Heart right ventricle (tissue), 16 donors: Measurements from ENCODE around the gene CIITA. TPM values are rescaled to one million over a fixed set of nuclear protein-coding genes. Genes with fewer than 3 reads are reported as not detected.

Experiments
- ATAC-seq, 8 donors: fragments of 200-7000 bp; cut with Tn5 transposase; one replicate each; pipeline ENCODE4 v1.9.1; 2020; ENCODE audit warnings: mild to moderate bottlenecking in 8 of 8, moderate library complexity in 8 of 8, moderate number of reproducible peaks in 1 of 8
- DNase-seq, 2 donors: peaks; one replicate each; pipeline ENCODE4 v3.0.0-alpha.2; 2020
- H3K27ac ChIP-seq, 10 donors: fragments of 200-600 bp; sonication (generic) in 2 of 10; one replicate each; pipeline versions ENCODE4 v1.5.0 to v1.8.0; 2020 to 2022; ENCODE audit warnings: mild to moderate bottlenecking in 3 of 10
- H3K27me3 ChIP-seq, 7 donors: fragments of 200-600 bp; one replicate each; pipeline ENCODE4 v1.8.0; 2021 to 2022; ENCODE audit warnings: mild to moderate bottlenecking in 2 of 7
- H3K36me3 ChIP-seq, 9 donors: fragments of 200-600 bp; sonication (generic) in 1 of 9; one replicate each; pipeline versions ENCODE4 v1.5.0 to v1.8.0; 2020 to 2022; ENCODE audit warnings: mild to moderate bottlenecking in 2 of 9
- H3K4me1 ChIP-seq, 9 donors: fragments of 200-600 bp; sonication (generic) in 1 of 9; one replicate each; pipeline versions ENCODE4 v1.5.0 to v1.8.0; 2020 to 2022; ENCODE audit warnings: mild to moderate bottlenecking in 4 of 9
- H3K4me3 ChIP-seq, 10 donors: fragments of 200-600 bp; sonication (generic) in 2 of 10; one replicate each; pipeline versions ENCODE4 v1.5.0 to v1.8.0; 2020 to 2022; ENCODE audit warnings: mild to moderate bottlenecking in 7 of 10, moderate library complexity in 2 of 10
- H3K9me3 ChIP-seq, 11 donors: fragments of 200-600 bp in 10 of 11; sonication (generic) in 2 of 11; one replicate each; pipeline versions ENCODE4 v1.5.0 to v1.8.0; 2013 to 2022; ENCODE audit warnings: mild to moderate bottlenecking in 2 of 11, control low read depth in 1 of 11, moderate library complexity in 1 of 11
- WGBS, 2 donors: extraction: QIAGEN DNeasy Blood & Tissue Kit; methylation state at CpG; one replicate each; pipeline ENCODE4 v1.1.7; 2013; ENCODE audit warnings: inconsistent platforms in 1 of 2; 5-methylcytosine and 5-hydroxymethylcytosine counted together
- intact Hi-C, 10 donors: fragments of 100-400 bp; cut with DNase I; formaldehyde crosslinking; loops; one replicate each; pipeline versions ENCODE4 v1.11.1 to v1.14.2; 2022
- polyA plus RNA-seq, 2 donors: library from polyadenylated mRNA; stranded (reverse); fragments of 200-250 nt; gene quantifications; one replicate each; pipeline ENCODE4 v1.2.3, GENCODE V29; 2013
- total RNA-seq, 10 donors: library from RNA; stranded (reverse); fragmentation: NEBNext Ultra II Directional in 3 of 10; extraction: Animal tissue kit (Norgen Biotek cat#: 25700) in 3 of 10; gene quantifications; one replicate each; pipeline versions ENCODE4 v1.2.1 to v1.2.4, GENCODE V29; 2021 to 2023
- TF ChIP-seq, protein P1 (sequence below), 9 donors: fragments of 200-600 bp; sonication (generic) in 2 of 9; IDR thresholded peaks; one replicate each; pipeline versions ENCODE4 v1.5.0 to v1.8.0; 2021 to 2022; ENCODE audit warnings: antibody characterized with exemption in 9 of 9, mild to moderate bottlenecking in 5 of 9, moderate library complexity in 1 of 9
- donor health status: Arrhythmogenic right ventricular cardiomyopathy.
- donor health status: ischemic (EF 13 %, LVEDD 7.1; RV severe dilation, severe dysfunction).
- donor health status: healthy with polysubstance abuse.
- donor health status: DM: no; HTN: yes; CAD: no.
- donor health status: DM: no; HTN: no; CAD: no.
- donor health status: ischemic (EF 25% LVEDD 6.9; RV normal size, moderate dysfunction).
- donor health status: ischemic (EF 25% LVEDD 5.7; RV mildly dilated, moderate dysfunction).
- donor health status: healthy.
- donor health status: DM: yes; HTN: yes; CAD: no.
- donor health status: Ischemic cardiomyopathy.
- donor health status: ischemic (EF 35%, LVEDD 5.7; RV mildly dilated, moderate dysfunction).
- donor health status: nonischemic (EF 11% LVEDD 7.7; RV severe dilation, severe dysfunction).
- donor health status: DM: yes; HTN: yes; CAD: no.
- donor health status: PGD.
- donor health status: ischemic (EF 29% LVEDD 5.4; RV normal size, mild dysfunction).
- donor health status: nonischemic (EF 23%, LVEDD 6.1; RV moderate dilation, normal function).

The CIITA gene
- total and polyA plus RNA-seq, 12 donors: 2.1 to 50.8 (median 8.7) TPM

- ATAC-seq (no peak), DNase-seq (no peak)
- Histone ChIP-seq H3K27me3 (no peaks in the 10 kb centered on the region), H3K4me1 (peaks cover 0 to 32% (median 11%) of the 10 kb centered on the region in 9 donors), H3K36me3 (peaks cover 0 to 92% (median 20%) of the 10 kb centered on the region in 9 donors), H3K9me3 (no peaks in the 10 kb centered on the region), H3K4me3 (no peak overlapping the region), H3K27ac (no peak overlapping the region)
- intact Hi-C loops: loop anchor here in 3 of 10 donors (5.0 to 10.0 kb wide), 2 partner anchors 126 to 373 kb away; no protein-coding TSS in a partner anchor
- TF ChIP-seq, protein P1, sequence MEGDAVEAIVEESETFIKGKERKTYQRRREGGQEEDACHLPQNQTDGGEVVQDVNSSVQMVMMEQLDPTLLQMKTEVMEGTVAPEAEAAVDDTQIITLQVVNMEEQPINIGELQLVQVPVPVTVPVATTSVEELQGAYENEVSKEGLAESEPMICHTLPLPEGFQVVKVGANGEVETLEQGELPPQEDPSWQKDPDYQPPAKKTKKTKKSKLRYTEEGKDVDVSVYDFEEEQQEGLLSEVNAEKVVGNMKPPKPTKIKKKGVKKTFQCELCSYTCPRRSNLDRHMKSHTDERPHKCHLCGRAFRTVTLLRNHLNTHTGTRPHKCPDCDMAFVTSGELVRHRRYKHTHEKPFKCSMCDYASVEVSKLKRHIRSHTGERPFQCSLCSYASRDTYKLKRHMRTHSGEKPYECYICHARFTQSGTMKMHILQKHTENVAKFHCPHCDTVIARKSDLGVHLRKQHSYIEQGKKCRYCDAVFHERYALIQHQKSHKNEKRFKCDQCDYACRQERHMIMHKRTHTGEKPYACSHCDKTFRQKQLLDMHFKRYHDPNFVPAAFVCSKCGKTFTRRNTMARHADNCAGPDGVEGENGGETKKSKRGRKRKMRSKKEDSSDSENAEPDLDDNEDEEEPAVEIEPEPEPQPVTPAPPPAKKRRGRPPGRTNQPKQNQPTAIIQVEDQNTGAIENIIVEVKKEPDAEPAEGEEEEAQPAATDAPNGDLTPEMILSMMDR (IDR thresholded peaks at IDR 0.05): no peak
- WGBS, 2 donors: 95 to 97% methylated on average over 14 of the region's 14 CpGs
Observed at GRCh38 chr16:10978871-10979446, 102.0 kb downstream of the CIITA start.

GRCh38 chr16:10979717-10980601 lies 103.0 kb downstream of the CIITA start:
- DNase-seq: peak in 1 of 2 donors; percentile 27
- peak overlapping the region in 5 of 10 donors; percentile 41 to 73 (median 53) for H3K27ac ChIP-seq
- H3K27me3 ChIP-seq: no peaks in the 10 kb centered on the region
- H3K4me1 ChIP-seq: peaks cover 0 to 32% (median 11%) of the 10 kb centered on the region in 9 donors
- intact Hi-C loops: loop anchor here in 4 of 10 donors (5.0 to 10.0 kb wide), 3 partner anchors 125 to 372 kb away; partner anchors contain the start of gene SOCS1 (in 1 of the 4)
- TF ChIP-seq, protein P1 (IDR thresholded peaks at IDR 0.05): no peak
- peak in 7 of 8 donors; percentile 34 to 82 (median 58) for ATAC-seq
- H3K9me3 ChIP-seq: no peaks in the 10 kb centered on the region
- peaks cover 0 to 92% (median 22%) of the 10 kb centered on the region in 9 donors for H3K36me3 ChIP-seq
- 73 to 78% methylated on average over 19 of the region's 19 CpGs for WGBS, 2 donors
- no peak overlapping the region for H3K4me3 ChIP-seq

- ATAC-seq: no peak
- Histone ChIP-seq H3K4me3 (no peak overlapping the region), H3K36me3 (peaks cover 0 to 90% (median 22%) of the 10 kb centered on the region in 9 donors), H3K27me3 (no peaks in the 10 kb centered on the region), H3K27ac (no peak overlapping the region), H3K9me3 (no peaks in the 10 kb centered on the region), H3K4me1 (peaks cover 0 to 32% (median 11%) of the 10 kb centered on the region in 9 donors)
- WGBS, 2 donors: 89 to 94% methylated on average over 3 of the region's 3 CpGs
- intact Hi-C loops: loop anchor here in 1 of 10 donors (5.0 kb wide), 1 partner anchor 276 kb away; the partner anchor contains the start of gene SOCS1
- TF ChIP-seq, protein P1 (IDR thresholded peaks at IDR 0.05): no peak
- DNase-seq: no peak
Observed at GRCh38 chr16:10980813-10981212, 103.8 kb downstream of the CIITA start.

GRCh38 chr16:10981697-10982216 lies 104.8 kb downstream of the CIITA start:
- no peaks in the 10 kb centered on the region for H3K9me3 ChIP-seq
- peaks cover 0 to 88% (median 22%) of the 10 kb centered on the region in 9 donors for H3K36me3 ChIP-seq
- intact Hi-C loops: loop anchor here in 1 of 10 donors (5.0 kb wide), 1 partner anchor 276 kb away; the partner anchor contains the start of gene SOCS1
- WGBS, 2 donors: 96 to 98% methylated on average over 4 of the region's 4 CpGs
- no peak for DNase-seq
- H3K4me1 ChIP-seq: peaks cover 0 to 32% (median 11%) of the 10 kb centered on the region in 9 donors
- H3K4me3 ChIP-seq: no peak overlapping the region
- peak overlapping the region in 2 of 10 donors; percentile 20 to 48 for H3K27ac ChIP-seq
- no peaks in the 10 kb centered on the region for H3K27me3 ChIP-seq
- TF ChIP-seq, protein P1 (IDR thresholded peaks at IDR 0.05): peak in 4 of 9 donors; percentile 10 to 28 (median 12)
- ATAC-seq: peak in 2 of 8 donors; percentile 20
